ENCODE data around the gene TRPT1. TPM values are rescaled to one million over a fixed set of nuclear protein-coding genes. Genes with fewer than 3 reads are reported as not detected.
"Not testable (repeated sequence)": the region's sequence is repeated elsewhere in the genome, so short reads cannot be mapped to it uniquely, and the experiment has no call there.

TRPT1 gene
- total RNA-seq, 2 donors from 2014 or later = 16.2 to 16.6 TPM

DNA sequence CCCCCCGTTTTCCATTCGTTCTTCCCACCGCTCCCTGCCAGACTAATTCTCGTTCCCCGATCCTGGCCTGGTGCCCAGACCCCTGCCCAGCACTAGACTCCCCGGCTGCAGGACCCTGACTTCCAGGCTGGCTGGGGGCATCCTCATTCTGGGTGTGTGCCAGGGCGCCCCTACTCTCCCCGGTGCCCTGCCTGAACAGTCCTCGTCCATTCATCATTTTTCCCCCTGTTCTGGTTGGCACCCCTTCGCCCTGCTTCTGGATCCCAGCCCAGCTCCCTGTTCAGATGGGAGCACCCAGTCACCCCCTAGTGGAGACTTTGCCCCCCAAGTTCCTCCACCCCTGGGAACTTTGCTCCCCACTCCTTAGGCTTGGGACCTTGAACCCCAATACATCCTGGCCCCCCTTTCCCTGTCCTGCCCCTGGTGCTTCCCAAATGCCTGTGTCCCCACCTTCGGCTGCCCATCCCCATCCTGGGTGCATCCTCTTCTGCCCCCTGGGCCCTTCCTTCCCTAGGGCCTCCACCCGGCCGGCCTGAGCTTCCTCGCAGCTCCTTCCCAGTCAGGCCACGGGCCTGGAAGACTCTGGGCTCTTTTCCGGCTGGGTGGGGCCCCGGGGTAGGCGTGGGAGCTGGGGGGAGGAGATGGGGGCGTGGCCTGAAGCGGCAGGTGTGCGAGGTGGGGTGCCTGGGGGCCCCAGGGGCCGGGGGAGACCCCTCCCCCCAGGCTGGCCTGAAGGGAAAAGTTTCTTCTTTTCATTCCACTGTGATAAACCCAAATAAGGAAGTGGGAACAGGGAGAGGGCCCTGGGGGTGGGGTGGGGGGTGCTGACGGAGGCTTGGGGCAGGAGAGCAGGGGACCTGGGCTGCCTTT, 26.3 kb upstream of the TRPT1 start:
- Mint-ChIP-seq H3K27ac (peak overlapping the region; percentile 86), H3K36me3 (ENCODE audit: low read depth) (no peaks in the 10 kb centered on the region), H3K4me1 (peaks cover 13% of the 10 kb centered on the region), H3K27me3 (no peaks in the 10 kb centered on the region), H3K4me3 (peak overlapping the region; percentile 94)
- no peak for ATAC-seq
- H3K9me3 ChIP-seq (ENCODE audit: control insufficient read depth, low read length, poor library complexity, severe bottlenecking) = no peaks in the 10 kb centered on the region
- no peak for DNase-seq

GRCh38 chr11:64251753-64252002, 25.7 kb upstream of the TRPT1 start:
- ATAC-seq = no peak

DNA sequence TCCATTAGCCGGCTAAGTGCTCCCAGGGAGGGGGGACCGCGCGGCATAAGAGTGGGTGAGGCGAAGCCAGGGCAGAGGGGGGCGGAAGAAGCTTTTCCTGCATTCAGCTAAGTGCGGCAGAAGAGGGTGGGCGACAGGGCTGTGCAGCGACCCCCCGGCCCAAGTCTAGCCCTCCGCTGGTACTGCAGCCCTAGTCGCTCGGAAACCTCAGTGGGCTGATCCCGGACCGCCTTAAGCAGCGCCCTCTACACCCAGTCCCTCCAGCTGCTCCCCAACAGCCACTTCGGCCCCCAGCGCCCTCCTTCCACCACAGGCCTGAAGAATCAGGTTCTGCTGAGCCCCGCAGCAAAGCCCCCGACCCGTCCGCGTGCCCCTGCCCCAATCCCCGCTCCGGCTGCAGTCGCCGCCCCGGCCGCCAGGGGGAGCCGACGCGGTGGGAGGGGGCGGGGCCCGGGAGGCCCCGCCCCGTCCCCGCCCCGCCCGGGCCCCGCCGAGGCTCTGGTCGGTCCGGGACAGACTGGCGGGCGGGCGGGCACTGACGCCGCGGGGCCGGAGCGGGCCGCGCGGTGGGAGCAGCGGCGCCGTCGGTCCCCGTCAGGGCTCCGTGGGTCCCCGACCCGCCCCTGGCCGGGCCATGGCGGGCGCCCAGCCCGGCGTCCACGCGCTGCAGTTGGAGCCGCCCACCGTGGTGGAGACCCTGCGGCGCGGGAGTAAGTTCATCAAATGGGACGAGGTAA, 25.2 kb upstream of the TRPT1 start, which contains the start of gene PLCB3:
TSS of gene PLCB3 (plus strand) at position 515 of the 737 bp plus-strand sequence. CDS start at position 635, 120 bp downstream.
- no peaks in the 10 kb centered on the region for H3K36me3 Mint-ChIP-seq (ENCODE audit: low read depth)
- peak; percentile 65 to 69 (median 68) for DNase-seq
- H3K27ac Mint-ChIP-seq = peak within 1 kb of the TSS; percentile 86
- no peaks in the 10 kb centered on the region for H3K9me3 ChIP-seq (ENCODE audit: control insufficient read depth, low read length, poor library complexity, severe bottlenecking)
- H3K27me3 Mint-ChIP-seq = no peaks in the 10 kb centered on the region
- peak; percentile 65 for ATAC-seq
- H3K4me3 Mint-ChIP-seq = peak within 1 kb of the TSS; percentile 94
- H3K4me1 Mint-ChIP-seq = peaks cover 13% of the 10 kb centered on the region

More at GRCh38 chr11:64251753-64252002, 25.7 kb upstream of the TRPT1 start:
- H3K36me3 Mint-ChIP-seq (ENCODE audit: low read depth) = no peaks in the 10 kb centered on the region
- no peaks in the 10 kb centered on the region for H3K9me3 ChIP-seq (ENCODE audit: control insufficient read depth, low read length, poor library complexity, severe bottlenecking)
- no peak for DNase-seq
- peaks cover 13% of the 10 kb centered on the region for H3K4me1 Mint-ChIP-seq
- no peaks in the 10 kb centered on the region for H3K27me3 Mint-ChIP-seq
- H3K4me3 Mint-ChIP-seq = peak overlapping the region; percentile 94
- peak overlapping the region; percentile 86 for H3K27ac Mint-ChIP-seq

- no peaks in the 10 kb centered on the region for H3K9me3 ChIP-seq (ENCODE audit: control insufficient read depth, low read length, poor library complexity, severe bottlenecking)
- DNase-seq = no peak
- Mint-ChIP-seq H3K4me1 (peaks cover 18% of the 10 kb centered on the region), H3K27me3 (no peaks in the 10 kb centered on the region), H3K36me3 (ENCODE audit: low read depth) (no peaks in the 10 kb centered on the region), H3K27ac (peak overlapping the region; percentile 29), H3K4me3 (peak overlapping the region; percentile 84)
- no peak for ATAC-seq
Measured at GRCh38 chr11:64250415-64251015, 24.5 kb upstream of the TRPT1 start.

- H3K36me3 Mint-ChIP-seq (ENCODE audit: low read depth) = no peaks in the 10 kb centered on the region
- ATAC-seq (no peak), DNase-seq (no peak)
- H3K4me1 Mint-ChIP-seq = peaks cover 18% of the 10 kb centered on the region
- H3K27me3 Mint-ChIP-seq = no peaks in the 10 kb centered on the region
- peak overlapping the region; percentile 43 for H3K4me3 Mint-ChIP-seq
- H3K27ac Mint-ChIP-seq = no peak overlapping the region
- H3K9me3 ChIP-seq (ENCODE audit: control insufficient read depth, low read length, poor library complexity, severe bottlenecking) = no peaks in the 10 kb centered on the region
Measured at GRCh38 chr11:64249563-64250414, 23.8 kb upstream of the TRPT1 start.

- DNase-seq (no peak), ATAC-seq (no peak)
- H3K27ac Mint-ChIP-seq = no peak overlapping the region
- H3K9me3 ChIP-seq (ENCODE audit: control insufficient read depth, low read length, poor library complexity, severe bottlenecking) = no peaks in the 10 kb centered on the region
- H3K27me3 Mint-ChIP-seq = no peaks in the 10 kb centered on the region
- H3K4me1 Mint-ChIP-seq = peaks cover 18% of the 10 kb centered on the region
- H3K4me3 Mint-ChIP-seq = peak overlapping the region; percentile 39
- H3K36me3 Mint-ChIP-seq (ENCODE audit: low read depth) = no peaks in the 10 kb centered on the region
Measured at GRCh38 chr11:64249038-64249437, 23.1 kb upstream of the TRPT1 start.

DNA sequence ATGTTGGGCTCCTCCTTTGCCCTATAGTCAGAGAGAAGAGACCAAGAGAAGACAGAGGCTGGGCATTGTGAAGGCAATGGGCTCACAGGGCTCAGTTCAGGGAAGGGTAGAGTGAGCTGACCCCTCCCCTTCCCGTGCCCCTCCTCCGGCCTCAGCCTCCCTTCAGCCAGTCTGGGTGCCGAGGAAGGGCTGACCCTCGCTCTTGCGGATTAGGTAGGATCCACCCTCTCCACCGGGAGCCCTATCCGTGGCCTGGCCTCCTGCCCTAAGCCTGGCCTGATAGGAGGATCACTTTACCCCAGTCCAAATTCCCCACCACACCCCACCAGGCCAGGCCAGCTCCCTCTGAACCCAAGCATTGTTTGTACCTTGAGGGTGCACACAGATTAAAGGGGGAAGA, 22.6 kb upstream of the TRPT1 start:
- no peaks in the 10 kb centered on the region for H3K36me3 Mint-ChIP-seq (ENCODE audit: low read depth)
- H3K27me3 Mint-ChIP-seq = no peaks in the 10 kb centered on the region
- peaks cover 20% of the 10 kb centered on the region for H3K4me1 Mint-ChIP-seq
- ATAC-seq = no peak
- peak overlapping the region; percentile 94 for H3K4me3 Mint-ChIP-seq
- H3K27ac Mint-ChIP-seq = no peak overlapping the region
- DNase-seq = no peak
- H3K9me3 ChIP-seq (ENCODE audit: control insufficient read depth, low read length, poor library complexity, severe bottlenecking) = no peaks in the 10 kb centered on the region

- H3K4me1 Mint-ChIP-seq = peaks cover 21% of the 10 kb centered on the region
- no peaks in the 10 kb centered on the region for H3K27me3 Mint-ChIP-seq
- no peaks in the 10 kb centered on the region for H3K9me3 ChIP-seq (ENCODE audit: control insufficient read depth, low read length, poor library complexity, severe bottlenecking)
- H3K36me3 Mint-ChIP-seq (ENCODE audit: low read depth) = no peaks in the 10 kb centered on the region
- ATAC-seq (no peak), DNase-seq (no peak)
- peak overlapping the region; percentile 84 for H3K27ac Mint-ChIP-seq
- H3K4me3 Mint-ChIP-seq = peak overlapping the region; percentile 94
Measured at GRCh38 chr11:64247729-64248531, 21.9 kb upstream of the TRPT1 start.

- DNase-seq (peak; percentile 59 to 78 (median 76)), ATAC-seq (peak; percentile 72)
- peaks cover 23% of the 10 kb centered on the region for H3K4me1 Mint-ChIP-seq
- no peaks in the 10 kb centered on the region for H3K36me3 Mint-ChIP-seq (ENCODE audit: low read depth)
- H3K27ac Mint-ChIP-seq = peak within 1 kb of the TSS; percentile 86
- H3K4me3 Mint-ChIP-seq = peak within 1 kb of the TSS; percentile 94
- no peaks in the 10 kb centered on the region for H3K9me3 ChIP-seq (ENCODE audit: control insufficient read depth, low read length, poor library complexity, severe bottlenecking)
- H3K27me3 Mint-ChIP-seq = no peaks in the 10 kb centered on the region
Measured at GRCh38 chr11:64246871-64247728, 21.1 kb upstream of the TRPT1 start, which contains the start of gene PPP1R14B. Gene PPP1R14B (minus strand): TSS chr11:64246943. CDS start chr11:64246673, 270 bp downstream.

DNA sequence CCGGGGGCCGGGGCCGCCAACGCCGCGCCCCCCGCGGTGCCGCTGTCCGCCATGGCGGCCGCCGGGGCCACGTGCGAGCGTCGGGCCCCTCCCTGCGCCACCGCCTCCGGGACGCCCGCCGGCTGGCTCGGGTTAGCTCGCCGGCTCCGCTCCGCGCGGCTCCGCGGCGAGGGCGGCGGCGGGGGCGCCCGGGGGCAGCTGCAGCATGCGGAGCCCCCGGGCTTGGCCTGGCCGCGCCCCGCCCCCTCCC, 20.6 kb upstream of the TRPT1 start:
- Mint-ChIP-seq H3K4me1 (peaks cover 20% of the 10 kb centered on the region), H3K4me3 (peak overlapping the region; percentile 94)
- H3K36me3 Mint-ChIP-seq (ENCODE audit: low read depth) = not testable (repeated sequence)

GRCh38 chr11:64245797-64246620, 20.0 kb upstream of the TRPT1 start:
- peaks cover 22% of the 10 kb centered on the region for H3K4me1 Mint-ChIP-seq
- H3K9me3 ChIP-seq (ENCODE audit: control insufficient read depth, low read length, poor library complexity, severe bottlenecking) = no peaks in the 10 kb centered on the region
- peaks cover 2% of the 10 kb centered on the region for H3K36me3 Mint-ChIP-seq (ENCODE audit: low read depth)
- H3K4me3 Mint-ChIP-seq = peak overlapping the region; percentile 93
- no peak for ATAC-seq
- no peaks in the 10 kb centered on the region for H3K27me3 Mint-ChIP-seq
- peak; percentile 32 to 62 (median 38) for DNase-seq
- H3K27ac Mint-ChIP-seq = peak overlapping the region; percentile 86

More for the DNA sequence above, 20.6 kb upstream of the TRPT1 start:
- not testable (repeated sequence) for H3K9me3 ChIP-seq (ENCODE audit: control insufficient read depth, low read length, poor library complexity, severe bottlenecking); H3K27me3 Mint-ChIP-seq; DNase-seq
- H3K27ac Mint-ChIP-seq = peak overlapping the region; percentile 86
- peak; percentile 32 for ATAC-seq
